ENCODE data around the gene PGA3.
"Not testable (repeated sequence)": the region's sequence is repeated elsewhere in the genome, so short reads cannot be mapped to it uniquely, and the experiment has no call there.

The PGA3 gene

GRCh38 chr11:61171907-61172306 lies 31.4 kb upstream of the PGA3 start:
- DNase-seq (ENCODE audit: low read depth) = no peak

GRCh38 chr11:61172356-61172755 lies 31.0 kb upstream of the PGA3 start:
- DNase-seq (ENCODE audit: low read depth) = no peak

- DNase-seq (ENCODE audit: low read depth) = no peak
Observed at GRCh38 chr11:61172888-61173287, 30.4 kb upstream of the PGA3 start.

- DNase-seq (ENCODE audit: low read depth) = no peak
Observed at GRCh38 chr11:61173456-61173855, 29.9 kb upstream of the PGA3 start.

- DNase-seq (ENCODE audit: low read depth) = no peak
Observed at GRCh38 chr11:61174273-61174672, 29.0 kb upstream of the PGA3 start.

GRCh38 chr11:61174949-61175348 lies 28.4 kb upstream of the PGA3 start:
- DNase-seq (ENCODE audit: low read depth) = no peak

- DNase-seq (ENCODE audit: low read depth) = no peak
Observed at GRCh38 chr11:61176446-61176845, 26.9 kb upstream of the PGA3 start.

GRCh38 chr11:61180205-61180604 lies 23.1 kb upstream of the PGA3 start:
- not testable (repeated sequence) for DNase-seq (ENCODE audit: low read depth)

- no peak for DNase-seq (ENCODE audit: low read depth)
Observed at GRCh38 chr11:61181489-61181888, 21.8 kb upstream of the PGA3 start.

GRCh38 chr11:61183645-61184044 lies 19.7 kb upstream of the PGA3 start:
- no peak for DNase-seq (ENCODE audit: low read depth)

GRCh38 chr11:61186504-61186903 lies 16.8 kb upstream of the PGA3 start:
- no peak for DNase-seq (ENCODE audit: low read depth)

GRCh38 chr11:61187505-61188130 lies 15.7 kb upstream of the PGA3 start:
- peak; percentile 44 for DNase-seq (ENCODE audit: low read depth)

- no peak for DNase-seq (ENCODE audit: low read depth)
Observed at GRCh38 chr11:61189933-61190332, 13.4 kb upstream of the PGA3 start.

- DNase-seq (ENCODE audit: low read depth) = no peak
Observed at GRCh38 chr11:61193596-61193995, 9.7 kb upstream of the PGA3 start.

GRCh38 chr11:61194169-61194671 lies 9.1 kb upstream of the PGA3 start:
- DNase-seq (ENCODE audit: low read depth) = no peak

GRCh38 chr11:61194981-61195695 lies 8.2 kb upstream of the PGA3 start:
- DNase-seq (ENCODE audit: low read depth) = no peak

- DNase-seq (ENCODE audit: low read depth) = no peak
Observed at GRCh38 chr11:61195719-61196118, 7.6 kb upstream of the PGA3 start.

GRCh38 chr11:61198361-61198760 lies 5.0 kb upstream of the PGA3 start:
- DNase-seq (ENCODE audit: low read depth) = no peak

- DNase-seq (ENCODE audit: low read depth) = no peak
Observed at GRCh38 chr11:61198948-61199523, 4.3 kb upstream of the PGA3 start.

- DNase-seq (ENCODE audit: low read depth) = no peak
Observed at GRCh38 chr11:61201476-61201875, 1.8 kb upstream of the PGA3 start.

GRCh38 chr11:61203873-61204272 lies 558 bp downstream of the PGA3 start:
- not testable (repeated sequence) for DNase-seq (ENCODE audit: low read depth)

GRCh38 chr11:61204502-61205059 lies 1.3 kb downstream of the PGA3 start:
- not testable (repeated sequence) for DNase-seq (ENCODE audit: low read depth)

All from T-helper 22 cell (primary cell).